Jurkat, Clone E6-1 (cell line): ENCODE measurements around the gene PLB1.

Experiments used
- DNase-seq: peaks from one replicate; pipeline ENCODE4 v3.0.0-alpha.2; 2011; ENCODE audit warnings: low read depth, low spot score
- H3K4me3 ChIP-seq: 2 replicates; pipeline ENCODE4 v1.5.1; 2011; ENCODE audit warnings: mild to moderate bottlenecking, low read length, control low read depth, moderate library complexity

Gene PLB1

GRCh38 chr2:28631514-28632206, 135.8 kb downstream of the PLB1 start:
- H3K4me3 ChIP-seq = no peak overlapping the region
- no peak for DNase-seq

GRCh38 chr2:28632791-28633190, 136.9 kb downstream of the PLB1 start:
- no peak overlapping the region for H3K4me3 ChIP-seq
- no peak for DNase-seq

DNA sequence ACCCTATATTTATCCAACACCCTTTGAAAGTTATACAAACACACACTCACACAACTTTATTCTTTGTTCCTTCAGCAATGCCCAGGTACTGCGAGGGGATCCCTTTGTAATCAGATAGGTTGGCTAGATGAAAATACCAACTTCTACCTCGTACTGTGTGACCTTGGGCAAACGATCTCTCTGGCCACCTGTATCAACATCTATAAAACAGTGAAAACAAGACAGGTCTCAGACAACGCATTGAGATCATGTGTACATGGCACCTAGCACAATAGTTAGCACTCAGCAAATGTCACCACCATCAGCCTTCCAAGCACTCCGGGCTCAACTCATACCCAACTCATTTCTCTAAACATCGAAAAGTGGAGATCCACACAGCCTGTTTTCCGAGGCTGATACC, 137.3 kb downstream of the PLB1 start:
- no peak for DNase-seq
- no peak overlapping the region for H3K4me3 ChIP-seq

- no peak for DNase-seq
- no peak overlapping the region for H3K4me3 ChIP-seq
Measured at GRCh38 chr2:28633746-28634145, 137.9 kb downstream of the PLB1 start.

DNA sequence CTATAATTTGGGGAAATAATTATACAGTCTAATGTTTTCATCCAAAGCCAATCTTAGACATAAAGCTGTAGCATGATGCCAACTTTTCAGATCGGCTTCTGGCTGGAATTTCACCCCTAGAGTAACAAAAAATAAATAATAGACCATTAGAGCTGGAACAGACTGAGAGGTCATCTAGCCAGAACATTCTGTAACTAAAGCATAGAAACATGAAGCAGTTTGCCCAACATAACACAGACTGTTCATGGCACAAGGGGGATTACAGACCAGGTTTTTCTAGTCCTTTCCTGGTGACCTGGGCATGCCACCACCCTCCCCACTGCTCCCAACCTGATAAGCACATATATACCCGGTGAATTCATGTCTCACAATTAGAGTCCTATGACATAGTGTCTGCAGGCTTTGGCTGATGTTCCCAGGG, 139.3 kb downstream of the PLB1 start:
- no peak overlapping the region for H3K4me3 ChIP-seq
- DNase-seq = no peak

- no peak overlapping the region for H3K4me3 ChIP-seq
- DNase-seq = no peak
Measured at GRCh38 chr2:28636491-28636890, 140.6 kb downstream of the PLB1 start.

DNA sequence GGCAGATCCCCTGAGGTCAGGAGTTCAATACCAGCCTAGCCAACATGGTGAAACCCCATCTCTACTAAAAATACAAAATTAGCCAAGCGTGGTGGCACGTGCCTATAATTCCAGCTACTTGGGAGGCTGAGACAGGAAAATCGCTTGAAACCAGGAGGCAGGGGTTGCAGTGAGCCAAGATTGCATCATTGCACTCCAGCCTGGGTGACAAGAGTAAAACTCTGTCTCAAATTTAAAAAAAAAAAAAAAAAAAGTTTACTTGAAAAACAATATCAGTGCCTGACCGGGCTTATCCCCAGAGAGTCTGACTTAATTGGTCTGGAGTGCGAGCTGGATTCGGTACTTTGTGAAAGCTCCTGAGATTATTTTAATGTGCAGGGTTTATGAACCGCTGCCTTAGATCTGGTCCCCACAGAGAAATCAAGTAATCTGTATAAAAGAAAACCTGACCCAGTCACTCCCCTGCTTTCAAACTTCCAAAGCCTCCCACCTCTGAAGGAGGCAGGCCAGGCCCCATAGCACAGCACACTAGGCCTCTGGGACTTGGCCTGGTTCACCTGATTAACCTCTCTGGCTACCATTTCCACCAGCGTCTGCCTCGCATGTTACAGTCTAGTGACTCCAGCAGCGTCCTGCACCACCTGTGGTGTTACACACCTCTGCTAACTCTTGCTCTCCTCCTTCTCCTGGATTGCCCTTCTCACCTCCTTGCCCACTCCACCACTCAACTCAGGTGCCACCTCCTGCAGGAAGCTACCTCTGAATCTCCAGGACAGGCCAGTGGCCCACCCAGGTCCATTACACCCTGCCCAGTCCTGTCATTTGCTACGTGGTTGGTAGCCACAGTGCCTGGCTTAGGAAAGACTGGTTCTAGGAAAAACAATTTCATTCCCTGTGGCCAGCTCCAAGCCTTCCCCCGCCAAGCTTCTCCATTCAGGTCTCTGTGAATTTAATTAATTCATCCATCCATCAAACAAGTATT, 141.5 kb downstream of the PLB1 start:
- H3K4me3 ChIP-seq = no peak overlapping the region

GRCh38 chr2:28638102-28638501, 142.2 kb downstream of the PLB1 start:
- H3K4me3 ChIP-seq = no peak overlapping the region
- no peak for DNase-seq

More for the DNA sequence above, 141.5 kb downstream of the PLB1 start:
- DNase-seq = no peak

- no peak for DNase-seq
- H3K4me3 ChIP-seq = no peak overlapping the region
Measured at GRCh38 chr2:28639092-28639691, 143.3 kb downstream of the PLB1 start.

DNA sequence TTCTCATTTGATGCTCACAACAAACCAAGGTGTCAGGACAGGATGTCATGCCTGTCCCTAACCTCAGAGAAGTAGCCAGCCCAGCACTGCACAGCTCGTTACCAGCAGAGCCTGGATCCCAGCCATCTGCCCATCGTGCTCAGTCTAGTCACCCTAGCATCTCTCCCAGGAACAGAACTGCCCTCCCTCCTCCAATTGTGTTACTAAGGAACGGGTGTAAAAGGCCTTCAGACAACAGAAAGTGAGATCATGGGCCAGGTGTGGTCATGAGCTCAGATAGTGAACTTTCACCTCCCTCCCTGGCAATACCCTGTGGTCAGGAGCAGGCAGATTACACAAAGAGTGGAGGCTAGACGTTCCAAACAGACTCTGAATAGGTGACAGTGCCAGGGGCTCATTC, 144.0 kb downstream of the PLB1 start:
- no peak for DNase-seq
- H3K4me3 ChIP-seq = no peak overlapping the region

DNA sequence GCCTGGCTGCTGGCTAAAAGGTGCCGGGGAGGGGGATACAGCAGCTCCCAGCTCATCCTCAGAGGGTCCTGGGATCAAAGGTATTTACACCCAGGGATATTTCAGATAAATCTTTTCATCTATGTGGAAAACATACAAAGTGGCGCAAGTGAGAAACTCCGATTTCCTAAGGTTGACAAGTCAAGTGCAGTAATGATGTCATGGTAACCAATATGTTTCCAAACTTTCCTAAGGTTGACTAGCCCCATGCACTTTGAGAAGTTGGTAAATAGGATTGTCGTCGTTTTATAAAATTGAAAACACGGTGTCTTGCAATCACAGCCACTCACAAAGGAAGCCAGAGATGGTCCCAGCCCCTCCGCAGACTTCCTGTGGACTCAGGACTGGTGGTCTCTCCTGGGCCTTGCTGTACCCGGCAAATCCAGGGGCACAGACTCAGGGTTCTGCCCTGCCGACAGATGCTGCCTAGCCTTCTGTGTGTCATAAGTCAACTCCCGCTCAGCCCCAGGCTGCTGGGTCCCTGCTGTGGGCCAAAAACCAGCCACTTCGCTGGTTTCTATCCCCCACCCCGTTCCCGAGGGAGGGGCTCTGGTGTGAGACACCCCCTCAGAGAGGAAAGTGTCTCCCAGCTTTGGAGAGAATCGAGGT, 144.5 kb downstream of the PLB1 start:
- DNase-seq = no peak
- no peak overlapping the region for H3K4me3 ChIP-seq

DNA sequence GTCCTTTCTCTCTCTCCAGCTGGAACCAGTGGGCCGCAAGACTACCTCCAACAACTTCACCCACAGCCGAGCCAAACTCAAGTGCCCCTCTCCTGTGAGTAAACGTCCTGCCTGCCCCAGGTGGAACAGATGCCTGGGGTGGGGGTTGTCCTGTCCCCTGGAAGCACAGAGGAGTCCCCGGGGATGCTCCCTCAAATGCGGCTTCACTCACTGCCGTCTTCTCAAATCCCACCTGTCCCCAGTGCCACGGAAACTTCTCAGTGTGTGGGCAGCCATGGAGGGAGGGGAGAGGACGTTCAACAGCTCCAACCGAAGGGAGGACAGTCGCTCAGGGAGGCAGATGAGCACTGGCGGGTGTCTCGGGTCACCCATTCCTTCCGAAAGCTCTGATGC, 145.0 kb downstream of the PLB1 start:
- no peak overlapping the region for H3K4me3 ChIP-seq
- no peak for DNase-seq

DNA sequence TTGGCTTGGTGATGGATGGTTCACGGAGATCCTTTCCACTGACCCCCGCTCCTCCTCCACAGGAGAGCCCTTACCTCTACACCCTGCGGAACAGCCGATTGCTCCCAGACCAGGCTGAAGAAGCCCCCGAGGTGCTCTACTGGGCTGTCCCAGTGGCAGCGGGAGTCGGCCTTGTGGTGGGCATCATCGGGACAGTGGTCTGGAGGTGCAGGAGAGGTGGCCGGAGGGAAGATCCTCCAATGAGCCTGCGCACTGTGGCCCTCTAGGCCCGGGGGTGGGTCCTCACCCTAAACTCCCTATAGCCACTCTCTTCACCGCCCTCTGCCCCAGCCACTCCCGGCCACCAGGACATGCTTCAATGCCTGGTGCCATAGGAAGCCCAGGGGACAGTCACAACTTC, 146.9 kb downstream of the PLB1 start:
- no peak overlapping the region for H3K4me3 ChIP-seq
- DNase-seq = no peak

DNA sequence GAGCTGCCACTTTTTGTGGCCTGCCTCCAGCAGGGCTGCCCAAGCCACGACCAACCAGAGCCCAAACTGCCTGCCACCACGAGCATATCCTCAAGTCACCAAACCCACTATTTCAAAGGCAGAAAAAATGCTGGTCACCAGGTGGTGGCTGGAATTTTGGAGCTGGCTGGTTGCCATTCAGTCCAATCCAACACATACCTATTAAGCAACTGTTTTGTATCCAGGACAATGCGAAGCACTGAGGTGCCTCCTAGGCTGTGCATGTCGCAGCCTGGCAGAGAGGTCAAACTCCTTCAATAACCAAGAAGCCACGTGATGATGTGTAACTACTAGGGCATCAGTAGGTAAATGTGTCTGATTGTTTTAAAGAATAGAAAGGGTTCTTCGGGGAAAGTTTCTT, 147.5 kb downstream of the PLB1 start:
- DNase-seq = no peak
- no peak overlapping the region for H3K4me3 ChIP-seq

- no peak overlapping the region for H3K4me3 ChIP-seq
- no peak for DNase-seq
Measured at GRCh38 chr2:28643911-28644334, 148.1 kb downstream of the PLB1 start.

DNA sequence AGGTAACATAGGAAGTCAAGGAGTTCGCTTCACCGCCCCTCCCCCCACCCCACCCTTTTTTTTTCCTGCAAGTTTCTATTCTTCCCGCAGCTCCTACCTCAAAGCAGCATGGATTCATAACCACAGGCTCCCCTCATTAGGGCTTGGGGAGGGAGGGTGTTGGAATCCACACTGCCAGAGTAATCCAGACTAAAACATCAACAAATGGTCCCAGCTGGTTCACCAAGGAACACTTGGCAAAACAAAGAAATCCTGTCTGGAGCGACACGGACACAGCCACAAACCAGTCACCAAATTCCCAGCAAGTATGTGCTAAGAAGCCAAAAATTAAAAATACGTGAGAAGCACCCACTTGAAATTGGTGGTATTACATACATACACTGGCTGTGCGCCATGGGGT, 148.9 kb downstream of the PLB1 start:
- DNase-seq = no peak
- no peak overlapping the region for H3K4me3 ChIP-seq

DNA sequence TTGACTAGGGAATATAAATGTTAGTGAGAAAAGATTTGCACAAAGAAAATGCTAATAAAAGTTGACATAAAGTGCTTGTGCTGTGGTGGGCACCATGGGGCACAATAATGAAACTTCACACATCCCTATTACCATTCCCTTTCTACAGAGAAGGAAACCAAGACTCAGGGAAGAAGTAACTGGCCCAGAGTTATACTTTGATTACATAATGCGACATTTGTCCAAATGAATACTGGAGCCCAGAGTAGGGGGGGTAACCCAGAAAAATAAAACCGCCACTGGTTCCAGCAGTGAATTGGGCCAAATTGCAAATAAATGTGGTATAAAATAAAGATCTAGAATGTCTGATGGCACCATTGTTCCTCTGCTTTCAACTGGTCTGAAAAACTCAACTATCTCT, 149.7 kb downstream of the PLB1 start:
- DNase-seq = no peak
- no peak overlapping the region for H3K4me3 ChIP-seq

GRCh38 chr2:28647682-28648081, 151.8 kb downstream of the PLB1 start:
- no peak for DNase-seq
- H3K4me3 ChIP-seq = no peak overlapping the region

DNA sequence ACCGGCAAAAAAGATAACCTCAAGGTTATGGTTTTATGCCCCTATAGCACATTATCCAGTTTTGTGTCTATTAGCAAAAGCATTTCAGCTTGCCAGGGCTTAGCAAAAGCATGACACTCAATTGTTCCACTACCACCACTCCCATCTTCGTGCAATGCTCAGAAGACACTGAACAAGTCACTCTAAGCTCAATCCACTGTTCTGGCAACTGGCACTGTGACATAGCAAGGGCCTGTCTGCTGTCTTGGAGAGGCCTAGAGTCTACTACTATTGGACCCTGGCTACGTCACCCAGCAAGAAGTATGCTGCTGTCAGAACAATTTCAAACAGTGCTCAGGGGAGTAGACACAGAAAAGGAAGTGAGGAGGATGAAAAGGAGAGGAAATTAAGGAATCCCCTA, 152.3 kb downstream of the PLB1 start:
- H3K4me3 ChIP-seq = no peak overlapping the region

More for the DNA sequence above, 152.3 kb downstream of the PLB1 start:
- no peak for DNase-seq
